WI38 (cell line): ENCODE data around the gene RAB27B.

Experiments used
- H3K4me3 ChIP-seq: 2 replicates; pipeline ENCODE4 v1.5.1; 2011; ENCODE audit warnings: low read depth, mild to moderate bottlenecking, control low read depth, low read length
- TF ChIP-seq, protein P1 (sequence below): IDR thresholded peaks from 2 replicates; pipeline ENCODE4 v1.5.1; 2012; ENCODE audit warnings: low read depth, mild to moderate bottlenecking, control low read depth, low read length

RAB27B gene

DNA sequence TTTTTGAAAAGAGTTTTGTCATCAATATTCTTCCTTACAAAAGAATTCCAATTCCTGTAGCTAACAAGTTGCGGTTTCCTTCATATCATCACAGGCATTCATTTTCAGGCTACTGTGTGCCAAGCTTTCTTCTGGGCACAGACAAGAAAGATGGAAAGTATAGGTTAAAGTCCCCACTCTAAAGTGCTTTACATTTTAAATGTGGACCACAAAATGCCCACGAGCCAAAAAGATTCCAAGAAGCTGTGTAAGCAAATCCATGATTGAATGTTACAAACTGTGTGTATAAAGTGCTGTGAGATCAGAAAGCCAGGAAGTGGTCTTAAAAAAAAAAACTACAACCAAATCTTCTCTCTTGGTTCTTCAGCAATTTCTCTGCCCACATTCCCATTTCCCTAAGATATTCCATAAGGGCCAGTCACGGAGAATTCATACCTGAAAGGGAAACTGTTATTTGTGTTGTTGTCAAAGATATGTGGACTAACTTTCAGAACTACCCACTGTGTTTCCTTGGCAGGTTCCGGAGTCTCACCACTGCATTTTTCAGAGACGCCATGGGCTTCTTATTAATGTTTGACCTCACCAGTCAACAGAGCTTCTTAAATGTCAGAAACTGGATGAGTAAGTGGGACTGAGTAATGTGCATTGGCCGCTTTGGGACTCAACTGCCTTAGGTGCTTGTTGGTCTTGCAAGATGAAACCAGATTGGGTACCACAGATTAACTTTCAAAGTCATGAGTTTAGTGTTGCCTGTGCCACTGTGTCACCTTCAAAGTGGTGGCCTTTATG is 55.7 kb downstream of the RAB27B start:
- TF ChIP-seq, protein P1, sequence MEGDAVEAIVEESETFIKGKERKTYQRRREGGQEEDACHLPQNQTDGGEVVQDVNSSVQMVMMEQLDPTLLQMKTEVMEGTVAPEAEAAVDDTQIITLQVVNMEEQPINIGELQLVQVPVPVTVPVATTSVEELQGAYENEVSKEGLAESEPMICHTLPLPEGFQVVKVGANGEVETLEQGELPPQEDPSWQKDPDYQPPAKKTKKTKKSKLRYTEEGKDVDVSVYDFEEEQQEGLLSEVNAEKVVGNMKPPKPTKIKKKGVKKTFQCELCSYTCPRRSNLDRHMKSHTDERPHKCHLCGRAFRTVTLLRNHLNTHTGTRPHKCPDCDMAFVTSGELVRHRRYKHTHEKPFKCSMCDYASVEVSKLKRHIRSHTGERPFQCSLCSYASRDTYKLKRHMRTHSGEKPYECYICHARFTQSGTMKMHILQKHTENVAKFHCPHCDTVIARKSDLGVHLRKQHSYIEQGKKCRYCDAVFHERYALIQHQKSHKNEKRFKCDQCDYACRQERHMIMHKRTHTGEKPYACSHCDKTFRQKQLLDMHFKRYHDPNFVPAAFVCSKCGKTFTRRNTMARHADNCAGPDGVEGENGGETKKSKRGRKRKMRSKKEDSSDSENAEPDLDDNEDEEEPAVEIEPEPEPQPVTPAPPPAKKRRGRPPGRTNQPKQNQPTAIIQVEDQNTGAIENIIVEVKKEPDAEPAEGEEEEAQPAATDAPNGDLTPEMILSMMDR = no peak
- H3K4me3 ChIP-seq = no peak overlapping the region

DNA sequence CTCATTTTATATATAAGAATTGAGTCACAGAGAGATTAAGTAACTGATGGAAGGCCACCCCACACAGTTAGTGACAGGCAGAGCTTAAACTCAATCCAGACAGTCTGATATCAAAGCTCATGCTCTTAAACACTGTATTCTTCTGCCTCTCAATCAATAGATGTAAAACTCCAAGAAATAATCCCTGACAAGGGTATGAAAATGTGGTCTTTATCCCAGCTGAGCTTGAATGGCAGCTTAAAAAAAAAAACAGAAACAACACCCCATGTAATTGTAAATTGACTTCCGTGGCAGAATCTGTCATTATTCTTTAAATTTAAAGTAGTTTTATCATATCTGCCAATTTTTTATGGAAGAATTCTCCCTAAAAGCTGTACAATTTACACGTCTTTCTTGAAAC is 60.1 kb downstream of the RAB27B start:
- TF ChIP-seq, protein P1 = no peak
- H3K4me3 ChIP-seq = no peak overlapping the region

DNA sequence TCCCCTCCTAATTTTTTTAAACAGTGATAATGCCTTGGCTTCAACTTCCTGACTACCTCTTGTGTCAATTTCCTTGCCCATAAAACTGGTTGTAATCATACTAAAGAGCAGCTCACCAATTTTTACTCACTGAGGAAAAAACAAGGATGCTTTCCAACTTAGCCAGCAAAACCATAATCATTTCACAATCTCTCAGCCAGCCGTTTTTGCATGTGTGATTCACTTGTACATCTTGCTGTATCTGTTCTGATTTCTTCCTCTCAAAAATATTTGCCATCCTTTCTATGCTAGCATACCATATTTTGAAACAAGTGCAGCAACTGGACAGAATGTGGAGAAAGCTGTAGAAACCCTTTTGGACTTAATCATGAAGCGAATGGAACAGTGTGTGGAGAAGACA is 60.7 kb downstream of the RAB27B start:
- no peak overlapping the region for H3K4me3 ChIP-seq
- TF ChIP-seq, protein P1 = no peak

DNA sequence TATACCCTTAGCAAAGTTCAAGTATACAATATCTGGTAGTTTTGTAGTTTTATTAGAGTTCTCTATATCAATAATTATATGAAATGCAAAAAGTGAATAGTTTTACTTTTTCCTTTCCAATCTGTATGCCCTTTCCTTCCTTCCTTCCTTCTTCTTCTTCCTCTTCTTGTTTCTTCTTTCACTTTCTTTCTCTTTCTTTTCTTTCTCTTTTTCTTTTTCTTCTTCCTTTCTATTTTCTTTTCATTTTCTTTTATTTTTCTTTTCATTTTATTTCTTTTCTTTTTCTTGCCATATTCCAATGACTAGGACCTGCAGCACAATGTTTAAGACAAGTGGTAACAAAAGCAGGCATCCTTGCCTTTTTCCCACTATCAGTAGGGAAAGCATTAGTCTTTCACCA is 71.2 kb downstream of the RAB27B start:
- TF ChIP-seq, protein P1 = no peak
- H3K4me3 ChIP-seq = no peak overlapping the region

- no peak overlapping the region for H3K4me3 ChIP-seq
- TF ChIP-seq, protein P1 = no peak
These were observed 72.0 kb downstream of the RAB27B start for GRCh38 chr18:54900290-54900689.

- TF ChIP-seq, protein P1 = no peak
- no peak overlapping the region for H3K4me3 ChIP-seq
These were observed 76.3 kb downstream of the RAB27B start for GRCh38 chr18:54904581-54904980.

- H3K4me3 ChIP-seq = no peak overlapping the region
- TF ChIP-seq, protein P1 = no peak
These were observed 77.4 kb downstream of the RAB27B start for GRCh38 chr18:54905629-54906028.
